ENCODE measurements around the gene RARRES1. TPM values are rescaled to one million over a fixed set of nuclear protein-coding genes. Genes with fewer than 3 reads are reported as not detected.

Gene RARRES1
- total and polyA plus RNA-seq, 2 experiments from 2014 or later, result 1.2 to 1.7 TPM

- H3K9me3 ChIP-seq (ENCODE audit: low read depth), result no peaks in the 10 kb centered on the region
- H3K9me2 ChIP-seq (ENCODE audit: insufficient read depth), result no peaks in the 10 kb centered on the region
- peaks cover 26% of the 10 kb centered on the region for H3F3A ChIP-seq (ENCODE audit: insufficient read depth)
- no peaks in the 10 kb centered on the region for H3K36me3 ChIP-seq (ENCODE audit: low read depth)
- H3K9ac ChIP-seq, result no peak overlapping the region
- peaks cover 29% of the 10 kb centered on the region for H3K4me1 ChIP-seq (ENCODE audit: insufficient read depth)
- DNase-seq, result no peak
- H3K27ac ChIP-seq, result no peak overlapping the region
- TF ChIP-seq EZH2phosphoT487 (IDR thresholded peaks at IDR 0.05; ENCODE audit: insufficient read depth, low read depth), result no peak
- no peak for TF ChIP-seq EZH2 (IDR thresholded peaks at IDR 0.05; ENCODE audit: insufficient read depth, poor library complexity, severe bottlenecking)
- H3K4me2 ChIP-seq (ENCODE audit: unreplicated experiment), result no peak overlapping the region
- no peaks in the 10 kb centered on the region for H4K20me1 ChIP-seq (ENCODE audit: insufficient read depth)
- H3K4me3 ChIP-seq, result no peak overlapping the region
- no peaks in the 10 kb centered on the region for H3K79me2 ChIP-seq (ENCODE audit: insufficient read depth)
- H3K27me3 ChIP-seq (replicated peaks; ENCODE audit: insufficient read depth), result no peaks in the 10 kb centered on the region
- H2AFZ ChIP-seq, result no peak overlapping the region
- in situ Hi-C loops (cut with MboI), result loop anchor here (5.0 kb wide), 1 partner anchor 63 kb away; no protein-coding TSS in a partner anchor
Measured at GRCh38 chr3:158728851-158729250, 3.4 kb downstream of the RARRES1 start.

GRCh38 chr3:158728061-158728377 is 4.2 kb downstream of the RARRES1 start:
- Histone ChIP-seq H3K4me2 (ENCODE audit: unreplicated experiment) (peak overlapping the region; percentile 69), H3K79me2 (ENCODE audit: insufficient read depth) (no peaks in the 10 kb centered on the region), H2AFZ (peak overlapping the region; percentile 67), H3K9me2 (ENCODE audit: insufficient read depth) (no peaks in the 10 kb centered on the region), H3K9ac (no peak overlapping the region; the same call in 1 of the 2 replicates), H3K36me3 (ENCODE audit: low read depth) (no peaks in the 10 kb centered on the region), H3K27me3 (replicated peaks; ENCODE audit: insufficient read depth) (no peaks in the 10 kb centered on the region), H3K27ac (no peak overlapping the region), H3K4me1 (ENCODE audit: insufficient read depth) (peaks cover 34% of the 10 kb centered on the region), H3K9me3 (ENCODE audit: low read depth) (no peaks in the 10 kb centered on the region), H3K4me3 (peak overlapping the region; percentile 58), H4K20me1 (ENCODE audit: insufficient read depth) (no peaks in the 10 kb centered on the region), H3F3A (ENCODE audit: insufficient read depth) (peaks cover 32% of the 10 kb centered on the region)
- in situ Hi-C loops (cut with MboI), result loop anchor here (5.0 kb wide), 1 partner anchor 64 kb away; no protein-coding TSS in a partner anchor
- 21 to 24% methylated on average over 4 of the region's 4 CpGs for WGBS, 2 experiments (ENCODE audit: low coverage in 1 of 2, low lambda C conversion rate in 2 of 2, missing lambda C conversion rate in 2 of 2)
- TF ChIP-seq EZH2 (IDR thresholded peaks at IDR 0.05; ENCODE audit: insufficient read depth, poor library complexity, severe bottlenecking) (no peak), EZH2phosphoT487 (IDR thresholded peaks at IDR 0.05; ENCODE audit: insufficient read depth, low read depth) (no peak)
- DNase-seq, result no peak

GRCh38 chr3:158727206-158728060 is 4.8 kb downstream of the RARRES1 start:
- Histone ChIP-seq H3K9me2 (ENCODE audit: insufficient read depth) (no peaks in the 10 kb centered on the region), H3K27ac (no peak overlapping the region), H3K36me3 (ENCODE audit: low read depth) (no peaks in the 10 kb centered on the region), H3K4me3 (peak overlapping the region; percentile 58), H3K9me3 (ENCODE audit: low read depth) (no peaks in the 10 kb centered on the region), H2AFZ (peak overlapping the region; percentile 67), H3K27me3 (replicated peaks; ENCODE audit: insufficient read depth) (no peaks in the 10 kb centered on the region), H3K9ac (no peak overlapping the region; the same call in 1 of the 2 replicates), H4K20me1 (ENCODE audit: insufficient read depth) (no peaks in the 10 kb centered on the region), H3K79me2 (ENCODE audit: insufficient read depth) (no peaks in the 10 kb centered on the region), H3K4me2 (ENCODE audit: unreplicated experiment) (peak overlapping the region; percentile 69), H3F3A (ENCODE audit: insufficient read depth) (peaks cover 32% of the 10 kb centered on the region), H3K4me1 (ENCODE audit: insufficient read depth) (peaks cover 40% of the 10 kb centered on the region)
- 29 to 35% methylated on average over 10 of the region's 10 CpGs for WGBS, 2 experiments (ENCODE audit: low coverage in 1 of 2, low lambda C conversion rate in 2 of 2, missing lambda C conversion rate in 2 of 2)
- in situ Hi-C loops (cut with MboI), result loop anchor here (5.0 kb wide), 1 partner anchor 65 kb away; no protein-coding TSS in a partner anchor
- TF ChIP-seq EZH2phosphoT487 (IDR thresholded peaks at IDR 0.05; ENCODE audit: insufficient read depth, low read depth), result no peak
- TF ChIP-seq EZH2 (IDR thresholded peaks at IDR 0.05; ENCODE audit: insufficient read depth, poor library complexity, severe bottlenecking), result no peak
- peak; percentile 84 for DNase-seq

- Histone ChIP-seq H3K9ac (peak overlapping the region; percentile 50), H3K4me1 (ENCODE audit: insufficient read depth) (peaks cover 41% of the 10 kb centered on the region), H3K9me2 (ENCODE audit: insufficient read depth) (no peaks in the 10 kb centered on the region), H4K20me1 (ENCODE audit: insufficient read depth) (no peaks in the 10 kb centered on the region), H3K4me3 (peak overlapping the region; percentile 36), H2AFZ (no peak overlapping the region), H3K79me2 (ENCODE audit: insufficient read depth) (no peaks in the 10 kb centered on the region), H3K27ac (peak overlapping the region; percentile 81), H3K9me3 (ENCODE audit: low read depth) (no peaks in the 10 kb centered on the region), H3K4me2 (ENCODE audit: unreplicated experiment) (peak overlapping the region; percentile 60), H3K36me3 (ENCODE audit: low read depth) (no peaks in the 10 kb centered on the region), H3K27me3 (replicated peaks; ENCODE audit: insufficient read depth) (no peaks in the 10 kb centered on the region), H3F3A (ENCODE audit: insufficient read depth) (peaks cover 32% of the 10 kb centered on the region)
- TF ChIP-seq EZH2phosphoT487 (IDR thresholded peaks at IDR 0.05; ENCODE audit: insufficient read depth, low read depth), result peak; percentile 85
- TF ChIP-seq EZH2 (IDR thresholded peaks at IDR 0.05; ENCODE audit: insufficient read depth, poor library complexity, severe bottlenecking), result no peak
- 1 to 2% methylated on average over 9 of the region's 9 CpGs for WGBS, 2 experiments (ENCODE audit: low coverage in 1 of 2, low lambda C conversion rate in 2 of 2, missing lambda C conversion rate in 2 of 2)
- peak; percentile 99 for DNase-seq
- in situ Hi-C loops (cut with MboI), result loop anchor here (5.0 kb wide), 1 partner anchor 67 kb away; no protein-coding TSS in a partner anchor
Measured at GRCh38 chr3:158725348-158726011, 6.8 kb downstream of the RARRES1 start.

All from GM23248 (cell line).